Fibroblast of peridontal ligament (primary cell): ENCODE measurements around the gene ASXL2.

Source experiments
- DNase-seq: peaks from one replicate; pipeline ENCODE4 v3.0.0-alpha.2; 2010; ENCODE audit errors: extremely low read depth

The ASXL2 gene

GRCh38 chr2:25690058-25690457 is 188.2 kb downstream of the ASXL2 start:
- DNase-seq, result no peak

- DNase-seq, result no peak
Measured at GRCh38 chr2:25688236-25688635, 190.1 kb downstream of the ASXL2 start.

GRCh38 chr2:25685741-25686140 is 192.5 kb downstream of the ASXL2 start:
- DNase-seq, result no peak

GRCh38 chr2:25684577-25685473 is 193.5 kb downstream of the ASXL2 start:
- no peak for DNase-seq
